Measurements from ENCODE around the gene ENG.

GRCh38 chr9:127801955-127802575, 52.4 kb downstream of the ENG start:
- TF ChIP-seq CTCF (IDR thresholded peaks at IDR 0.05; ENCODE audit: low read depth, low read length) (peak; percentile 25), EZH2phosphoT487 (IDR thresholded peaks at IDR 0.05; ENCODE audit: low read depth) (no peak)
